Fibroblast of lung (primary cell): ENCODE data around the gene SIPA1L3. TPM values are rescaled to one million over a fixed set of nuclear protein-coding genes. Genes with fewer than 3 reads are reported as not detected.
"Not testable (repeated sequence)": the region's sequence is repeated elsewhere in the genome, so short reads cannot be mapped to it uniquely, and the experiment has no call there.

ENCODE experiments used
- DNase-seq, 2 donors: peaks; one replicate each; pipeline versions ENCODE4 v3.0.0 to v3.0.0-alpha.2; 2010; ENCODE audit warnings: low read depth in 2 of 2
- H2AFZ ChIP-seq: 2 replicates; pipeline ENCODE4 v1.5.1; 2012; ENCODE audit warnings: low read length, control low read depth, inconsistent platforms
- H3K27ac ChIP-seq: 2 replicates; pipeline ENCODE4 v1.5.1; 2011; ENCODE audit warnings: low read length, control low read depth; ENCODE audit not compliant: insufficient read depth
- H3K27me3 ChIP-seq: 2 replicates; pipeline ENCODE4 v1.5.1; 2011; ENCODE audit warnings: mild to moderate bottlenecking, low read length; ENCODE audit not compliant: control insufficient read depth, insufficient read depth
- H3K36me3 ChIP-seq: 2 replicates; pipeline ENCODE4 v1.5.1; 2011; ENCODE audit warnings: low read length; ENCODE audit not compliant: control insufficient read depth, insufficient read depth
- H3K4me1 ChIP-seq: 2 replicates; pipeline ENCODE4 v1.5.1; 2011; ENCODE audit warnings: low read length; ENCODE audit not compliant: control insufficient read depth, insufficient read depth; ENCODE audit errors: extremely low read depth
- H3K4me2 ChIP-seq: 2 replicates; pipeline ENCODE4 v1.5.1; 2011; ENCODE audit warnings: low read length, control low read depth; ENCODE audit not compliant: insufficient read depth; ENCODE audit errors: extremely low read depth
- H3K4me3 ChIP-seq, 4 experiments: fragments of 200-600 bp in 1 of 4; sonication (generic) in 1 of 4; replicated peaks in 1 of 4; 2 replicates each; pipeline ENCODE4 v1.5.1; 2011 to 2016; ENCODE audit warnings: low read length in 4 of 4, low read depth in 3 of 4, mild to moderate bottlenecking in 3 of 4, control low read depth in 2 of 4, inconsistent platforms in 1 of 4, mixed read lengths in 1 of 4; ENCODE audit not compliant: insufficient read depth in 1 of 4; ENCODE audit errors: control extremely low read depth in 1 of 4
- H3K79me2 ChIP-seq: 2 replicates; pipeline ENCODE4 v1.5.1; 2012; ENCODE audit warnings: mild to moderate bottlenecking, low read length, inconsistent platforms; ENCODE audit not compliant: control insufficient read depth, insufficient read depth
- H3K9ac ChIP-seq: 2 replicates; pipeline ENCODE4 v1.5.1; 2011; ENCODE audit warnings: mild to moderate bottlenecking, low read length, control low read depth; ENCODE audit not compliant: insufficient read depth
- H3K9me3 ChIP-seq: 2 replicates; pipeline ENCODE4 v1.5.1; 2012; ENCODE audit warnings: low read depth, low read length; ENCODE audit not compliant: control insufficient read depth, insufficient read depth
- H4K20me1 ChIP-seq: 2 replicates; pipeline ENCODE4 v1.5.1; 2011; ENCODE audit warnings: low read length; ENCODE audit not compliant: control insufficient read depth, insufficient read depth; ENCODE audit errors: extremely low read depth
- EZH2 ChIP-seq: IDR thresholded peaks from 2 replicates; pipeline ENCODE4 v1.5.1; 2012; ENCODE audit warnings: low read length, control low read depth, mild to moderate bottlenecking; ENCODE audit errors: missing control alignments
- polyA plus RNA-seq, 2 donors: library from polyadenylated mRNA; depleted of rRNA in 1 of 2; stranded (reverse) in 1 of 2; unstranded in 1 of 2; fragments of >200 nt; gene quantifications; 2 replicates each; pipeline ENCODE4 v1.2.1, GENCODE V29; 2011 to 2012; ENCODE audit warnings: missing spikeins in 1 of 2
- total RNA-seq: library from RNA; depleted of rRNA; stranded (reverse); fragments of >200 nt; gene quantifications from 2 replicates; pipeline ENCODE4 v1.2.1, GENCODE V29; 2014
- TF ChIP-seq, protein P1 (sequence below), 2 donors: IDR thresholded peaks in 1 of 2; conservative IDR thresholded peaks in 1 of 2; 1 replicate in 1 of 2; 2 replicates in 1 of 2; pipeline ENCODE4 v1.5.1; 2011 to 2012; ENCODE audit warnings: low read length in 2 of 2, control low read depth in 1 of 2, inconsistent platforms in 1 of 2, low read depth in 1 of 2, mild to moderate bottlenecking in 1 of 2

Gene SIPA1L3
- total and polyA plus RNA-seq, 2 donors (not counting 1 experiment from before 2014, with no cell fraction given), result 3.7 to 10.1 TPM

DNA sequence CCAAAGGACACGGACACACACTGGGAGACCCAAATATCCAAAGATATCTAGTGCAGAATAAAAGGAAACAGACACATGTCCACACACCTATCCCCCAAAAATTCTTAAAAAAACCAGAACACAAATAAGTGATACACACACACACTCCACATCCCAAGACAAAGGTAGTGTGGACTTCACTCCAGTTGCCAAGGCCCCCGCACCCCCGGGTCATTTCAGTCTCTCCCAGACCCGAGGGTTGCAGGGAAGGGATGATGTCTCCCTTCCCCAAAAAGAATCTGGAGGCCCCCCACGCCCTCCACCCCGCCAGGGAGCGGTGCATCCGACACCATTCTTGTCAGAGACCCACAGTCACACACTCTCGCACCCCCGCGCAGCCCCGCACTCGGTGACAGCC, 316.6 kb downstream of the SIPA1L3 start:
- no peak for DNase-seq

DNA sequence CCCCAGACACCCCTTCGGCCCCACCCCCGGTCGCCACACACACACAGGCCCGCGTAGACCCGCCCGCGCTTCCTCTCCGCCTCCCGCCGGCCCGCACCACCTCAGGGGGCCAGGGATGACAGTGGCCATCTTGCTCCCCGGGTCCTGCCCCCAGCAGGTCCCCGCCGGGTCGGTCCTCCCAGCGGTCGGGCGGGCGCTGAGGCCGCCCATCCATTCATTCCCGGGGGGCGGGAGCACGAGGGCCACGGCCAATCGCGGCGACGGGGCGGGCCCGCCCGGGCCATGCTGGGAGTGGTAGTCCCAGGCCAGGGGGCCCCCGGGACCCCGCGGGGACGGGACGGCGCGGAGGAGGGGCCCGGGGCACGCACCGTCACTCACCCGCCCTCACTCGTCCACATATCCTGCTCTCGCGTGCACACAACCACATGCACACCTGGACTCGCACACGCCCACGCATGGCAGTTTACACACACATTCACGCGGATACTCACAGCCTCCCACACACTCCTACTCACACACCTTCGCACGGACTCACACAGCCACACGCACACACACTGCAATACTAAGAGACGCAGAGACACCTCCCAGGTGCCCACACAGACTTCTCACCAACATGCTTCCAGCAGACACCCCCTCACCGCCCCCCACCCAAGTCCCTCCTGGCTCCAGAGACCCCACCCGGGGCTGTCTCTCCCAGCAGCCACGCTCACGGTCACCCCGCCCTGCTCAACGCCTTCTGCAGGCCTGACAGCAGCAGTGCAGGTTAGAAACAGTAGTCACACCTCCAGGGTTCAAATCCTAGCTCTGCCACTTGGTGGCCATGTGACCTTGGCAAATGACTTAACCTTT, 317.2 kb downstream of the SIPA1L3 start, which contains the start of gene DPF1:
DPF1 (minus strand) TSS at position 209 of the 849 bp plus-strand sequence; CDS start at position 129, 80 bp downstream.
- DNase-seq, result peak; percentile 52 to 69
- peak within 1 kb of the TSS; percentile 95 for H2AFZ ChIP-seq

More for the DNA sequence above, 316.6 kb downstream of the SIPA1L3 start:
- Histone ChIP-seq H2AFZ (peak overlapping the region; percentile 8), H3K9ac (peak overlapping the region; percentile 58), H3K27me3 (no peaks in the 10 kb centered on the region), H3K36me3 (no peaks in the 10 kb centered on the region), H4K20me1 (no peaks in the 10 kb centered on the region), H3K79me2 (no peaks in the 10 kb centered on the region), H3K4me2 (peak overlapping the region; percentile 92), H3K4me1 (no peaks in the 10 kb centered on the region), H3K9me3 (no peaks in the 10 kb centered on the region), H3K4me3 (peak overlapping the region; percentile 61 to 81 (median 70)), H3K27ac (peak overlapping the region; percentile 27)
- TF ChIP-seq, protein P1, sequence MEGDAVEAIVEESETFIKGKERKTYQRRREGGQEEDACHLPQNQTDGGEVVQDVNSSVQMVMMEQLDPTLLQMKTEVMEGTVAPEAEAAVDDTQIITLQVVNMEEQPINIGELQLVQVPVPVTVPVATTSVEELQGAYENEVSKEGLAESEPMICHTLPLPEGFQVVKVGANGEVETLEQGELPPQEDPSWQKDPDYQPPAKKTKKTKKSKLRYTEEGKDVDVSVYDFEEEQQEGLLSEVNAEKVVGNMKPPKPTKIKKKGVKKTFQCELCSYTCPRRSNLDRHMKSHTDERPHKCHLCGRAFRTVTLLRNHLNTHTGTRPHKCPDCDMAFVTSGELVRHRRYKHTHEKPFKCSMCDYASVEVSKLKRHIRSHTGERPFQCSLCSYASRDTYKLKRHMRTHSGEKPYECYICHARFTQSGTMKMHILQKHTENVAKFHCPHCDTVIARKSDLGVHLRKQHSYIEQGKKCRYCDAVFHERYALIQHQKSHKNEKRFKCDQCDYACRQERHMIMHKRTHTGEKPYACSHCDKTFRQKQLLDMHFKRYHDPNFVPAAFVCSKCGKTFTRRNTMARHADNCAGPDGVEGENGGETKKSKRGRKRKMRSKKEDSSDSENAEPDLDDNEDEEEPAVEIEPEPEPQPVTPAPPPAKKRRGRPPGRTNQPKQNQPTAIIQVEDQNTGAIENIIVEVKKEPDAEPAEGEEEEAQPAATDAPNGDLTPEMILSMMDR (conservative IDR thresholded peaks at IDR 0.05 in 1 of 2, IDR thresholded peaks at IDR 0.05 in 1 of 2; ENCODE audit: low read depth in 1 of 2, low read length in 2 of 2), result no peak
- TF ChIP-seq EZH2, result no peak

DNA sequence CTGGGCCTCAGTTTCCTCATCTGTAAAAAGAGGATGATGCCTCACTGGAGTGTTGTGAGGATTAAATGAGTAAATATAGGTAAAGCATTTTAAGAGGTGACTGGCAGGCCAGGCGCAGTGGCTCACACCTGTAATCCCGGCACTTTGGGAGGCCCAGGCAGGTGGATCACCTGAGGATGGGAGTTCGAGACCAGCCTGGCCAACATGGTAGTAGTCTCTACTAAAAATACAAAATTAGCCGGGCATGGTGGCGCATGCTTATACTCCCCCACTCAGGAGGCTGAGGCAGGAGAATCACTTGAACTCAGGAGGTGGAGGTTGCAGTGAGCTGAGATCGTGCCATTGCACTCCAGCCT, 317.8 kb downstream of the SIPA1L3 start:
- not testable (repeated sequence) for H3K27me3 ChIP-seq, H3K79me2 ChIP-seq, H3K36me3 ChIP-seq, H3K4me2 ChIP-seq, H3K4me3 ChIP-seq, H3K9ac ChIP-seq, DNase-seq, H3K9me3 ChIP-seq, H3K4me1 ChIP-seq, H4K20me1 ChIP-seq, H3K27ac ChIP-seq, H2AFZ ChIP-seq

More for the DNA sequence above, 317.2 kb downstream of the SIPA1L3 start, which contains the start of gene DPF1:
- Histone ChIP-seq H3K9ac (peak within 1 kb of the TSS; percentile 58), H3K36me3 (no peaks in the 10 kb centered on the region), H3K27me3 (no peaks in the 10 kb centered on the region), H3K79me2 (no peaks in the 10 kb centered on the region), H3K27ac (peak within 1 kb of the TSS; percentile 27), H3K4me2 (peak within 1 kb of the TSS; percentile 92), H3K9me3 (no peaks in the 10 kb centered on the region), H3K4me3 (peak within 1 kb of the TSS; percentile 67 to 81 (median 70)), H3K4me1 (peaks cover 2% of the 10 kb centered on the region), H4K20me1 (no peaks in the 10 kb centered on the region)
- TF ChIP-seq, protein P1 (conservative IDR thresholded peaks at IDR 0.05 in 1 of 2, IDR thresholded peaks at IDR 0.05 in 1 of 2; ENCODE audit: low read depth in 1 of 2, low read length in 2 of 2), result peak in 1 of 2 donors; percentile 20
- TF ChIP-seq EZH2, result no peak
